Astrocyte of the cerebellum (primary cell): ENCODE data around the gene TK1.

Experiments used
- DNase-seq: peaks from one replicate; pipeline ENCODE4 v3.0.0-alpha.2; 2011; ENCODE audit warnings: low read depth
- H3K4me3 ChIP-seq: 2 replicates; pipeline ENCODE4 v1.5.1; 2011; ENCODE audit warnings: mild to moderate bottlenecking, low read depth, low read length, moderate library complexity
- CTCF ChIP-seq: IDR thresholded peaks from 2 replicates; pipeline ENCODE4 v1.5.1; 2012; ENCODE audit warnings: low read length, low read depth, moderate library complexity, mild to moderate bottlenecking; ENCODE audit errors: missing control alignments
- in situ Hi-C: cut with HindIII; loops from 2 replicates; pipeline ENCODE4 v1.10.0; 2017; ENCODE audit warnings: low sequenced_read_pairs

TK1 gene

GRCh38 chr17:78133179-78133951 is 53.5 kb downstream of the TK1 start:
- TF ChIP-seq CTCF, result no peak
- H3K4me3 ChIP-seq, result no peak overlapping the region
- DNase-seq, result no peak
- in situ Hi-C loops, result no loop called here

GRCh38 chr17:78132767-78133178 is 54.1 kb downstream of the TK1 start:
- in situ Hi-C loops, result no loop called here
- TF ChIP-seq CTCF, result no peak
- DNase-seq, result no peak
- H3K4me3 ChIP-seq, result no peak overlapping the region

GRCh38 chr17:78132084-78132676 is 54.7 kb downstream of the TK1 start:
- in situ Hi-C loops, result no loop called here
- no peak overlapping the region for H3K4me3 ChIP-seq
- DNase-seq, result no peak
- no peak for TF ChIP-seq CTCF

GRCh38 chr17:78131172-78132083 is 55.4 kb downstream of the TK1 start:
- in situ Hi-C loops, result no loop called here

GRCh38 chr17:78130437-78131101 is 56.3 kb downstream of the TK1 start, which contains the start of gene TMC8:
TSS of gene TMC8 (plus strand) at chr17:78130771. CDS start at chr17:78131589, 818 bp downstream.
- in situ Hi-C loops, result no loop called here
- H3K4me3 ChIP-seq, result no peak within 1 kb of the TSS
- no peak for TF ChIP-seq CTCF
- DNase-seq, result no peak

More at GRCh38 chr17:78131172-78132083, 55.4 kb downstream of the TK1 start:
- H3K4me3 ChIP-seq, result no peak overlapping the region
- DNase-seq, result no peak
- no peak for TF ChIP-seq CTCF

GRCh38 chr17:78130090-78130436 is 56.8 kb downstream of the TK1 start:
- H3K4me3 ChIP-seq, result no peak overlapping the region
- TF ChIP-seq CTCF, result no peak
- in situ Hi-C loops, result no loop called here
- no peak for DNase-seq
